Endothelial cell of umbilical vein (primary cell): Measurements from ENCODE around the gene HTRA2. TPM values are rescaled to one million over a fixed set of nuclear protein-coding genes. Genes with fewer than 3 reads are reported as not detected.

Source experiments
- BruUV-seq: library from RNA; stranded (reverse); fragments of 400-500 nt; replicated peaks from 2 replicates; lab custom pipeline; 2021; lab: Mats Ljungman, UMichigan
- CTCF ChIA-PET: fragments of 300-600, 350-600 bp; sonication (Branson Sonifier 250); formaldehyde crosslinking; loops from one replicate; lab custom pipeline; 2021; ENCODE audit warnings: antibody characterized with exemption, inconsistent platforms; lab: Charles Lee
- POLR2A ChIA-PET: fragments of 300-600, 350-600 bp; sonication (Branson Sonifier 250); formaldehyde crosslinking; loops from one replicate; lab custom pipeline; 2021; ENCODE audit warnings: antibody characterized with exemption, inconsistent platforms; lab: Charles Lee
- DNase-seq: peaks from one replicate; pipeline ENCODE4 v3.0.0-alpha.2; 2011; ENCODE audit warnings: low read depth, low spot score
- FAIRE-seq: peaks from 2 replicates; lab custom pipeline; 2011; peaks lifted over from hg19 to GRCh38; lab: Jason Lieb, UNC
- H2AFZ ChIP-seq: 2 replicates; pipeline ENCODE4 v1.6.0; 2012; ENCODE audit warnings: low read depth, low read length, control low read depth, inconsistent platforms
- H3K27ac ChIP-seq: 2 replicates; pipeline ENCODE4 v1.5.1; 2011; ENCODE audit warnings: low read depth, mild to moderate bottlenecking, control low read depth, low read length, moderate library complexity; ENCODE audit not compliant: insufficient read depth
- H3K27me3 ChIP-seq, 2 experiments: 2 replicates each; pipeline versions ENCODE4 v1.6.0 to v1.6.1; 2011; ENCODE audit warnings: low read length in 2 of 2, mixed read lengths in 1 of 2; ENCODE audit not compliant: control insufficient read depth in 2 of 2, insufficient read depth in 2 of 2
- H3K36me3 ChIP-seq, 2 experiments: 2 replicates in 1 of 2; 3 replicates in 1 of 2; pipeline ENCODE4 v1.5.1; 2011; ENCODE audit warnings: low read length in 2 of 2, mild to moderate bottlenecking in 1 of 2, moderate library complexity in 1 of 2; ENCODE audit not compliant: control insufficient read depth in 2 of 2, insufficient read depth in 2 of 2; ENCODE audit errors: extremely low read depth in 1 of 2
- H3K4me1 ChIP-seq: 3 replicates; pipeline ENCODE4 v1.5.1; 2011; ENCODE audit warnings: mild to moderate bottlenecking, low read length; ENCODE audit not compliant: control insufficient read depth, insufficient read depth; ENCODE audit errors: extremely low read depth
- H3K4me2 ChIP-seq: 2 replicates; pipeline ENCODE4 v1.6.1; 2011; ENCODE audit warnings: low read length, control low read depth, mixed read lengths; ENCODE audit not compliant: insufficient read depth
- H3K4me3 ChIP-seq, 3 experiments: fragments of 200-600 bp in 1 of 3; sonication (generic), shearing (Covaris generic) in 1 of 3; replicated peaks in 1 of 3; 2 replicates each; pipeline ENCODE4 v1.5.1; 2011 to 2016; ENCODE audit warnings: control low read depth in 3 of 3, low read length in 3 of 3, mild to moderate bottlenecking in 2 of 3, inconsistent platforms in 1 of 3, low read depth in 1 of 3, moderate library complexity in 1 of 3; ENCODE audit not compliant: insufficient read depth in 1 of 3
- H3K79me2 ChIP-seq: 2 replicates; pipeline ENCODE4 v1.6.0; 2012; ENCODE audit warnings: low read length, inconsistent platforms; ENCODE audit not compliant: control insufficient read depth, insufficient read depth
- H3K9ac ChIP-seq: replicated peaks from 2 replicates; pipeline ENCODE3; 2011; ENCODE audit warnings: low read length, control low read depth; ENCODE audit not compliant: insufficient read depth; ENCODE audit errors: extremely low read depth
- H3K9me1 ChIP-seq: replicated peaks from 3 replicates; pipeline ENCODE4 v1.6.0; 2011; ENCODE audit warnings: mild to moderate bottlenecking, low read length; ENCODE audit not compliant: control insufficient read depth, insufficient read depth; ENCODE audit errors: extremely low read depth
- H3K9me3 ChIP-seq: replicated peaks from 2 replicates; pipeline ENCODE4 v1.5.1; 2012; ENCODE audit warnings: low read length, inconsistent platforms; ENCODE audit not compliant: control insufficient read depth, insufficient read depth
- H4K20me1 ChIP-seq: replicated peaks from 2 replicates; pipeline ENCODE3; 2011; ENCODE audit warnings: mild to moderate bottlenecking, low read length; ENCODE audit not compliant: control insufficient read depth, insufficient read depth; ENCODE audit errors: extremely low read depth
- CTCF ChIP-seq, 2 donors: IDR thresholded peaks; 1 replicate in 1 of 2; 2 replicates in 1 of 2; pipeline ENCODE4 v1.5.1; 2011; ENCODE audit warnings: low read length in 2 of 2, mild to moderate bottlenecking in 2 of 2, moderate library complexity in 2 of 2, control low read depth in 1 of 2, inconsistent platforms in 1 of 2, low read depth in 1 of 2; ENCODE audit not compliant: insufficient read depth in 1 of 2; ENCODE audit errors: extremely low read depth in 1 of 2
- EZH2 ChIP-seq: IDR thresholded peaks from 2 replicates; pipeline ENCODE4 v1.6.1; 2012; ENCODE audit warnings: borderline replicate concordance, low read depth, mild to moderate bottlenecking, moderate library complexity, low read length, inconsistent platforms; ENCODE audit not compliant: severe bottlenecking
- FOS ChIP-seq: IDR thresholded peaks from 2 replicates; pipeline ENCODE4 v1.6.1; 2011; ENCODE audit warnings: mild to moderate bottlenecking, low read length, moderate library complexity, borderline replicate concordance; ENCODE audit not compliant: insufficient read depth
- GATA2 ChIP-seq: IDR thresholded peaks from 2 replicates; pipeline ENCODE4 v1.7.0; 2011; ENCODE audit warnings: low read depth, mild to moderate bottlenecking, moderate library complexity, mixed read lengths, low read length; ENCODE audit not compliant: insufficient read length, insufficient read depth
- JUN ChIP-seq: IDR thresholded peaks from 2 replicates; pipeline ENCODE4 v1.6.1; 2011; ENCODE audit warnings: borderline replicate concordance, low read depth; ENCODE audit not compliant: insufficient read length, insufficient read depth
- MAX ChIP-seq: IDR thresholded peaks from 2 replicates; pipeline ENCODE4 v1.6.1; 2011; ENCODE audit not compliant: insufficient read depth, insufficient read length
- MYC ChIP-seq: IDR thresholded peaks from one replicate; pipeline ENCODE4 v1.6.1; 2011; ENCODE audit warnings: mild to moderate bottlenecking, low read depth, low read length
- POLR2A ChIP-seq: IDR thresholded peaks from 2 replicates; pipeline ENCODE4 v1.6.1; 2012; ENCODE audit warnings: low read depth, mild to moderate bottlenecking, control low read depth, low read length
- POLR2AphosphoS5 ChIP-seq: IDR thresholded peaks from 2 replicates; pipeline ENCODE4 v1.6.1; 2012; ENCODE audit warnings: low read depth, mild to moderate bottlenecking, control low read depth, low read length, moderate library complexity; ENCODE audit not compliant: insufficient read depth
- dilution Hi-C: fragments of 300-500 bp; cut with MboI; formaldehyde crosslinking; loops from one replicate; pipeline ENCODE4 v1.15.0; 2019; ENCODE audit warnings: low sequenced_read_pairs; ENCODE audit not compliant: extremely low pct_ligation_motif_present
- intact Hi-C: fragments of 100-400 bp; cut with micrococcal nuclease; formaldehyde crosslinking; loops from one replicate; pipeline ENCODE4 v1.10.0; 2022
- polyA plus RNA-seq, 4 experiments: library from polyadenylated mRNA; depleted of rRNA in 3 of 4; stranded (reverse) in 3 of 4; unstranded in 1 of 4; fragments of >200 nt; gene quantifications; 2 replicates each; pipeline versions ENCODE4 v1.2.1 to v1.2.3, GENCODE V29; 2011 to 2012; ENCODE audit warnings: missing spikeins in 1 of 4
- total RNA-seq: library from RNA; stranded (reverse); gene quantifications from 2 replicates; pipeline ENCODE4 v1.2.3, GENCODE V29; 2021

The HTRA2 gene
- total and polyA plus RNA-seq, 2 donors (not counting 3 experiments of a cell fraction or from before 2014, with no cell fraction given) = 34.3 to 54.1 TPM

GRCh38 chr2:74504591-74504990 is 25.1 kb upstream of the HTRA2 start:
- no peak for TF ChIP-seq EZH2
- TF ChIP-seq GATA2 = no peak
- TF ChIP-seq CTCF (IDR thresholded peaks at IDR 0.05; ENCODE audit: extremely low read depth in 1 of 2, insufficient read depth in 1 of 2, low read depth in 1 of 2, low read length in 2 of 2) = no peak
- no peak for TF ChIP-seq JUN
- no peak for TF ChIP-seq FOS
- TF ChIP-seq MAX = no peak
- TF ChIP-seq POLR2AphosphoS5 = no peak
- TF ChIP-seq MYC = no peak
- TF ChIP-seq POLR2A = no peak
- CTCF ChIA-PET = interaction anchor here (0.7 to 1.9 kb wide), 4 partner anchors 11 to 113 kb away, joined by 3 to 6 read pairs (median 4); partner anchors contain the start of gene MRPL53
- BruUV-seq = no TSS peak
- no peaks in the 10 kb centered on the region for H4K20me1 ChIP-seq
- DNase-seq (no peak), FAIRE-seq (no peak)
- H3K4me2 ChIP-seq = peak overlapping the region; percentile 62
- no peak overlapping the region for H3K9ac ChIP-seq
- dilution Hi-C loops = no loop called here
- no peaks in the 10 kb centered on the region for H3K9me3 ChIP-seq
- peaks cover 29% of the 10 kb centered on the region for H3K4me1 ChIP-seq
- H3K27ac ChIP-seq = no peak overlapping the region
- POLR2A ChIA-PET = interaction anchor here (1.0 to 1.3 kb wide), 2 partner anchors 21 to 46 kb away, joined by 4 read pairs; partner anchors contain the start of genes DQX1 and WBP1
- no peak overlapping the region for H2AFZ ChIP-seq
- H3K79me2 ChIP-seq = peaks cover 4% of the 10 kb centered on the region
- peaks cover 0 to 4% of the 10 kb centered on the region in 2 experiments for H3K36me3 ChIP-seq
- peaks cover 12 to 26% of the 10 kb centered on the region in 2 experiments for H3K27me3 ChIP-seq
- intact Hi-C loops = loop anchor here (5.0 kb wide), 1 partner anchor 148 kb away; the partner anchor contains the start of gene SEMA4F
- H3K9me1 ChIP-seq = no peaks in the 10 kb centered on the region
- no peak overlapping the region for H3K4me3 ChIP-seq
